ENCODE data around the gene MMP17.

MMP17 gene

GRCh38 chr12:131827961-131828534, at the start of gene MMP17:
TSS of gene MMP17 (plus strand) at chr12:131828393. CDS start at chr12:131828495, 102 bp downstream.
- peak; percentile 58 for DNase-seq (ENCODE audit: low read depth)

- DNase-seq (ENCODE audit: low read depth) = no peak
These were observed 49.2 kb upstream of the MMP17 start for GRCh38 chr12:131779027-131779426.

DNA sequence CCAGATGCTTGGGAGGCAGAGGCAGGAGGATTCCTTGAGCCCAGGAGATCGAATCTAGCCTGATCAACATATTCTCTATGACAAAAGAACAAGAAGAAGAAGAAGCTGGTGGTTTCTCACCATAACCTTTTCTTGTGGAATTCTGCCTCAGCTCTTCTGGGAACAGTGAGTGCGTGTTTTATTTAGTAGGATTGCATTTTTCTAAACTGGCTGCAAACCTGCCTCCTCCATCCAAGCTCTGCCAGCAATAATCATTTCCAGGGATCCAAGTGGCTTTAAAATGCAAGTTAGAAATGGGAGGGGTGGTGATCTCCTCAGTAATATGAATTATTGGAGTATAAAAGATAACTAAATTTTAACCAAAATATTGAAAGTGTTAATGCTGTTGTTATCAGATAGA, 46.1 kb upstream of the MMP17 start:
- DNase-seq (ENCODE audit: low read depth) = no peak

DNA sequence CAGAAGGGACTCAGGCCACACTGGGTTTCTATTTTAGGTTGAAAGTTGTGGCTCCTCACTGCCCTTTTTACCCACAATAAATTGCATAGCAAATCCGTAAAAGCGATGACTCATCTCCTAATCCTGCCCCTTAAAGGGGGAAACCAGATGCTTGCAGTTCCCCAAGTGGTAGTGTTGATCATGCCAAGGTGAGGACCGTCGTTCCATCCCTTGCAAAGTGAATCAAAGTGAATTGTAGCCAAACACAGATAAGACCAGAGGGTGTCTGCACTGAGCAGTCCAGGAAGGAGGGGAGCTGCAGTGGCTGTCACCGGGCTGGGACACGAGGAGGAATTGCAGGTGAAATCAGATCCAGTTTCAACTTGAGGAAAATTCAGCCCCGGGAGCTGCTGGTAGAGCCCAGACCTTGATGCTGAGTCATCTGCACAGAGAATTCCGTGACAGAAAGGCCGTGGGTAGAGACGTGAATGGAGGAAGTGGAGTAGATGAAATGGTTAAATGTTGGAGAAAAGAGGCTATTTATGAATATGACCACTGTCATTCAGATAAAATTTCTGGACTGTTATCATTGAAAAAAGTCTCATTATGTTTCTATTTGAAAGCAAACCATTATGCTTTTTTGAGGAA, 44.2 kb upstream of the MMP17 start:
- DNase-seq (ENCODE audit: low read depth) = peak; percentile 85

DNA sequence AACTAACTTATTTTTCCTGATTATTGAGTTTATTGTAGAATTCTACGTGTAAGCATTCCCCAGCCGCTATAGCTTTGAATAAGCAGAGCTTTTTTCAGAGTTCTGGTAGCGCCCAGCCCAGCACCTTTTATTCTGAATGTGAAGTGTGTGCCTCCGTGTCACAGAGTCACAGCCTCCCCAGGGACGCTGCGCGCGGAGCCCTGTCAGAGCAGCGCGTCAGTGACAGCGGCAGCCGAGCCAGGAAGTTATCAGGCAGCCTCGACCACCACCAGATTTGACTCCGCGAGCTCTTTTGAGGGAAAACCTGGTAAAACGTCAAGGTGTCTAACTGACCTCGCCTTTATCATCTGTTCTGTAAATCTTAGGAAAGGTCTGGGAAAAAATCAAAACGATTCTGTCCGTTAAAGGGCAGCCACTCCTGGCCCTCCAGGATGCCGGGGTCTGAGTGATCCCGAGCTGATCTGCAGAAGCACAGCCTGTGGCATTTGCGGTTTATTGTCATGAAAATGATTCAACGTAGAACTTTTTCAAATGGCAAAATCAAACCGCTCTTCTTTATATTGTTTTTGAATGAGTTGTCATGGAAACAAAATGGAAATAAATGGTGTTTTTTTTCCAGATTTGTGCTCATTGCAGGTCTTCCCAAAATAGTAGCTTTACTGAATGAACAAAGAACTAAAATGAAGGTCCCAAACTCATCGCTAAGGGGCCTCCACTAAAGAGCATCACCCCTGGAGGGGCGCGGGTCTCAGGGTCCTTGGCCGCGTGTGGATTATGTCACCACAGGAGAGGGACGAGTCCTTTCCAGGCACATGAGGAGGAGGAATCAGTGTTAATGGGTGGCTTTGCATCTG, 43.1 kb upstream of the MMP17 start:
- no peak for DNase-seq (ENCODE audit: low read depth)

- DNase-seq (ENCODE audit: low read depth) = no peak
These were observed 42.3 kb upstream of the MMP17 start for GRCh38 chr12:131785763-131786330.

- DNase-seq (ENCODE audit: low read depth) = no peak
These were observed 41.9 kb upstream of the MMP17 start for GRCh38 chr12:131786331-131786730.

DNA sequence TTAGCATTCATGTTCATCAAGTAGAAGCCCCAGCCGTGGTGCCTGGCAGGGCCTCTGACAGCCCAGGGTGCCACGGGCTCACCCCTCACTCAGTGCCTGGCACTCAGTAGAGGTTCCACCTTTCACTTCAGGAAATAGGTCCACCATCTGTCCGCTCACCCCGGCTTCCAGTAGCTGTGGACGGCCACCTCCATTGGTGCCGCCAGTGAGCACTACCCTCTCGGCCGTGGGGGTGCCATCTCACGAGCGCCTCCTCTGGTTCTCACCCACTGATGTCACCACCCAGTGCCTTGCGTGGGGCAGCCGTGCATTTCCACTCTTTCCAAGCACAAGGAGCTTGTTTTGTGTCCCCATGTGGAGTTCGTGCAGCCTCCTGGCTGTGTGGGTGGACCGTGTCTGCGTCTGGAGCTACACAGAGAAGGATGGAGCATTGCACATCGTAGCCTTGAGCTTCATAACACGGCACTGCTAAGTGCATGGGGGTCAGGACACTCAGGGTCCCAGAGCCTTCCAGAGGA, 41.0 kb upstream of the MMP17 start:
- DNase-seq (ENCODE audit: low read depth) = no peak

- DNase-seq (ENCODE audit: low read depth) = no peak
These were observed 40.1 kb upstream of the MMP17 start for GRCh38 chr12:131788070-131788469.

DNA sequence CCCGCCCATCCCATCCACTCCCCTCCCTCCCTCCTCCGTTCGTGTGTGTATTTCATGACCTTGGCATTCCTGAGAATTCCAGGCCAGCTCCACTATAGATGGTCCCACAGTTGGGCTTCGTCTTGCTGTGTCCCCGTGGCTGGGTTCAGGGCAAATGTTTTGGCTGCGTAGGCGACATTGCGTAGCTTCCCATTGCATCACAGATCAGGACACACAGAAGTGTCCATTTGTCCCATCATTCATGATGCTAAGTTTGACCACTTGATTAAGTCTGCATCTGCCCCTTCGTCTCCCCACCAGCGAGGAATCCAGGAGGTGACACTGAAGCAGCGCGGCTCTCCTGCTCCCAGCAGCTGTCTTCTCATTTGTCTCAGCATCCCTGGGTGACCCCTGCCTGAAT, 38.6 kb upstream of the MMP17 start:
- no peak for DNase-seq (ENCODE audit: low read depth)

GRCh38 chr12:131793243-131794022, 34.8 kb upstream of the MMP17 start:
- DNase-seq (ENCODE audit: low read depth) = peak; percentile 67

DNA sequence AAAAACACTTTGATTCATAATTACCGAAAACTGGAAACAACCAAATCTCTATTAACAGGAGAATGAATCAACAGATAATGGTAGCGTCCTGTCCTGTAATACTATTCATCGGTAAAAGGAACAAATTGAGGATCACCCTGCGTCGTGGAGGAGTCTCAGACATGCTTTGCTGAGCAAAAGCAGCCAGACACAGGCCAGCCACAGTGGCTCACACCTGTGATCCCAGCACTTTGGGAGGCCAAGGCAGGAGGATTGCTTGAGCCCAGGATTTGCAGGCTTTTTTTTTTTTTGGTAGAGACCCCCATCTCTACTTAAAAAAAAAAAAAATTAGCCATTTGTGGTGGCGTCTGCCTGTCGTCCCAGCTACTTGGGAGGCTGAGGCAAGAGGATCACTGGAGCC, 34.1 kb upstream of the MMP17 start:
- DNase-seq (ENCODE audit: low read depth) = no peak

- no peak for DNase-seq (ENCODE audit: low read depth)
These were observed 33.6 kb upstream of the MMP17 start for GRCh38 chr12:131794573-131794972.

DNA sequence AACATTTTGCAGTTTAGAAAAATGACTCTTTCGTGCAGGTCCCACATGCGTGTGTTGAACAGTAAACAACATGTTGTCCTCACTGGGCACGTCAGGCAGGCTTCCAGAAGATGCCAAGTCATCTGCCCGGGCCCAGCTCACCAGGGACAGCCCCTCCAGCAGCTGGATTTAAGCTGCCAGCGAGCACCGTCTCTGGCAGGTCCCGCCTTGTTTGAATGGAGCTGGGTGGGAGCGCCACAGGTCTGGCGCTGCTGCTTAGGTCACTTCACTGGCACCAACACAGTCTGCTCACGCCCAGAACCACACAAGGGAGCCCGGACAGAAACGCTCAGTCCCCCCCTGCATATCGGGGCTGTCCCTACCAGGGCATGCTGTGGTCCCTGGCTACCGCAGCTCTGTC, 33.1 kb upstream of the MMP17 start:
- DNase-seq (ENCODE audit: low read depth) = no peak

DNA sequence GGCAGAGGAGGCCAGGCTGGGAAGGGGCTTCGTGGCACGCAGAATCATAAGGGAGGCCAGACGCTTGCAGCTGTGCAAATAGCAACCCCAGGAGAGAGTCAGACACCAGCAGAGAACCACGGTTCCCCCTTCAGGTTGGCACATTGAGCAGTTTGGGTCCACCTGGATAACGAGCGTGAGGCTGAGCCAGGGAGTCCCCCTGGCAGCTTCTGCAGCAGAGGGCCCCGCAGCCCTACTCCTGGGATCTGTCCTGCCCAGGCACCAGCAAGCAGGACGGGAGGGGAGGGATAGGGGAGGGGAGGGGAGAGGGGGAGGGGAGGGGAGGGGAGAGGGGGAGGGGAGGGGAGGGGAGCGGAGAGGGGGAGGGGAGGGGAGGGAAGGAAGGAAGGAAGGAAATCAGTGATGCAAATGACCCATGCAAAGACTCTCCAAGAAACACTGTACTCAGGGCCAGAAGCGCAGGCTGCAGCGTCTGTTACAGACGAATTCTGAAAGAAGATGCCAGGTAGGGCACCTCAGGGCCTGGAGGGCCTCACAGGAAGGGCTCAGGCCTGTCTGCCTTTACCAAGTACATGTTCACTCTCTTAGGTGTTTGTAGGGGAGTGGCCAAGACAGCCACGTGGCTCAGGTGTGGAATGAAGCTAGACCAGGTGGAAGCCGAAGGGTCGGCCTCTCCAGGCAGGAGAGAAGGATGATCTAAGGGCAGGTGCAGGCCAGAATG, 32.3 kb upstream of the MMP17 start:
- DNase-seq (ENCODE audit: low read depth) = no peak

- DNase-seq (ENCODE audit: low read depth) = no peak
These were observed 31.8 kb upstream of the MMP17 start for GRCh38 chr12:131796411-131796736.

DNA sequence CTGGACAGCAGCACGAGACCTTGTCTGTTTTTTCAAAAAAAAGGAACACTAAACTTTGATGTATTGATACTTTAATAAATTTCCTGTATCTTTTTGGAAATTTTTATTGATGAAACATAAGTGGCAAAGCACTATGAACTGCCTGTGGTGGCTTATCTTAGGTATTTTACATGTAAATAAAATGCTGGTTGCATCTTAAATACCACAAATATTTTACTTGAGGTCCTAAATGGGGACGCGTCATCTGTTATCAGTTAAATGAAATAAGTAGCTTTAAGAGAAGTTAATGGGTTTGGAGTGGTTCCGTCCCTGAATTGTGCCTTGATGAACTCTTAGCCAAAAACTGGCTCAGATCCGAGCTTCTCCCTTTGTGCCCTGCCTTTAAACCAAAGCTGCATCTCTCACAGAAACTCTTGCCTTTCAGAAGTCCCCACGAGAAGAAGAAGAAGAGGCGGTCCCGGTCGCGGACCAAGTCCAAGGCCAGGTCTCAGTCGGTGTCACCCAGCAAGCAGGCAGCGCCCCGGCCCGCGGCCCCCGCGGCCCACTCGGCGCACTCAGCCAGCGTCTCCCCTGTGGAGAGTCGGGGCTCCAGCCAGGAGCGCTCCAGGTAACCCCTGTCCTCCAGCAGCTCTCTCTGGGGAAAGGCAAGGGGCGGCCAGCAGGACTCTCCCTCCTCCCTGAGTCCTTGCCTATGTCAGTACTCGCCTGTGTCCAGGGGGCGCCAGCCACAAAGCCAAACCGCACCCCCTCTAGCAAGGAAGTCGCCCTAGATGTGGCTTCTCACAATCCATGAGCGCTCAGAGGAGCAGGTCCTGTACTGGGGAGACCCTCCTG, 31.2 kb upstream of the MMP17 start:
- no peak for DNase-seq (ENCODE audit: low read depth)

GRCh38 chr12:131797588-131797934, 30.6 kb upstream of the MMP17 start:
- DNase-seq (ENCODE audit: low read depth) = no peak

DNA sequence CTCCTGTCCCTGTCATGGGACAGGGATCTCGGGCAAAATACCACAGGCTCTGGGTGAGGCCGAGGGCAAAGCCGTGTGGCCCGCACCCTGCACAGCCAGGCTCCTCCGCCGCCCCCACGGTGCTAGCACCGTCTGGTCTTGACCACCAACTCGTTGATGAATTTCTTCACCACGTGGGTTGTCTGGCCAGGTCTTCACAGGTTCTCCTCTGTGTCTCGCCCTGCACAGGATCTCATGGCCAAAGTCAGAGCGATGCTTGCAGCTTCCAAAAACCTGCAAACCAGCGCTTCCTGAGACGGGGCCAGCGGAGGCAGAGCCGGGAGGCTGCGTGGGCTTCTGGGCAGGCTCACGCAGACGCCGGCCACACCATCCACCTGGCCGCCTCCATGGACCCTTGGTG, 29.0 kb upstream of the MMP17 start:
- DNase-seq (ENCODE audit: low read depth) = no peak

DNA sequence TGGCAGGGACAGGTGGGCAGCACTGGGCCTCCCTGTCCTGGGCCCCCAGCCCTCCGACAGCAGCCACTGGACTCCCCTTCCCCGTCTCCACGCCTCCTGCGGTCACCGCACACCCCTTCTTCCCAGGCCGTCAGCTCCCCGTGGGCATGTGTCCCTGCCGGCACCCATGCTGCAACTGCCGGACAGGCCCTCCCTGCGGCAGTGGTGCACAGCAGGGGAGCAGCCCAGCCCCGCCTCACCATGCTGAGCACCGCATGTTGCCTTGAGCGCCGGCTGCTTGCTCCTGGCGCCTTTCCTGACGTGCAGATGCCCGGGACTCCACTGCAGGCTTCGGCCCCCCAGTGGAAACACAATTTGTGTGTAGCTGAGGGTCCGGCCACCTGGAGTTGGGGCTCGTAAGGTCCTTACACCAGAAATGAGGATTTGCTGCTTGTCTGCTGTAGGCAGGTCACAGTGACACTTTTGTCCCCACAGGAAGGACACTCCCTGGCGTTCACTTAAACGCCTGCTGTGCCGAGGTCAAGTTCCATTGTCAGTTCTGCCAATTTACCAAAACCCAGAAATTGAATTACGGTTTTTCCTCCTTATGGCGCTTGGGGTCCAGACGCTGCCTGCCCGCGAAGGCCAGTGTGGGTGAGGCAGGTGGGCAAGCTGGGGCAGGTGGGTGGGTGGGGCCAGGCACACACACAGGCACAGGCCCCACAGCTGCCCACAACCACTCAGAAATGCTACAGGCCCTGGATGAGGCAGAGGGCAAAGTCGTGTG, 28.2 kb upstream of the MMP17 start:
- no peak for DNase-seq (ENCODE audit: low read depth)

Measured in iris pigment epithelial cell (primary cell).